ENCODE results near the gene CCNL2. TPM values are rescaled to one million over a fixed set of nuclear protein-coding genes. Genes with fewer than 3 reads are reported as not detected.
"Not testable (repeated sequence)": the region's sequence is repeated elsewhere in the genome, so short reads cannot be mapped to it uniquely, and the experiment has no call there.

Gene CCNL2
- total RNA-seq (2014; rRNA removed; shearing (Covaris generic)) = 29.9 and 35.2 TPM in 2 replicates

DNA sequence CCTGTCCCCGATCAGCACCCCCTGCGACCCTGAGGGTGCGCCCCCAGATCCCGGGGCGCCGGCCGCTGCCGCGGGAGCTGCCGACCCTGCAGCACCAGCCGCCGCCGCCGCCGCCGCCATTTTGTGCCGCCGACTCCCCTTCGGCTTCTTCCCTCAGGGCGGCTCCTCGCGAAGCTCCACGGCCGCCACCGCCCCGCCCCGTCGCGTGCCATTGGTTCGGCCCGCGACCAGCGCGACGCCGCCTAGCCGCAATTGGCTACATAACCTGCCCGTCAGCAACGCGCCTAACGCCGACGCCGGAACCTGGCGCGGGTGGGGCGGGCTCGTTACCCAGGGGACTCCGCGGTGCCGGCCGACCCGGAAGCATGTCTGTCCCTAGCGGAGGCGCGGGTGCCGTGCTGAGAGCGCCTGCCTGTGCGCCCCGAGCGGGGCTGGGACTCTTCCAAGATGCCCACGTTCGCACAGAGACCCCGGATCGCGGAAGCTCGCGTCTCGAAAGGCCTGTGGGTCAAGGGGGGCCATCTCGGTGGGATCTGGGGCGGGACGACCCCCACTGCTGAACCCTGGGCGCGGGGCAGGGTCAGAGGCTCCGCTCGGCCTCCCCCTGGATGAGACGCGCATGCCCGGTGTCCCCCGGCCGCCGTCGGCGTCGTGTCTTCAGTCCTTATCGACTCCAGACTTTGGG, at the start of gene CCNL2:
Gene CCNL2 (minus strand): TSS at position 149 of the 685 bp plus-strand sequence. CDS start 29 bp downstream, at position 120.
- peak; percentile 97 for DNase-seq (ENCODE audit: low read depth)

GRCh38 chr1:1446631-1447030, 47.5 kb upstream of the CCNL2 start:
- not testable (repeated sequence) for DNase-seq (ENCODE audit: low read depth)

- no peak for DNase-seq (ENCODE audit: low read depth)
Observed at GRCh38 chr1:1442069-1442770, 43.1 kb upstream of the CCNL2 start.

DNA sequence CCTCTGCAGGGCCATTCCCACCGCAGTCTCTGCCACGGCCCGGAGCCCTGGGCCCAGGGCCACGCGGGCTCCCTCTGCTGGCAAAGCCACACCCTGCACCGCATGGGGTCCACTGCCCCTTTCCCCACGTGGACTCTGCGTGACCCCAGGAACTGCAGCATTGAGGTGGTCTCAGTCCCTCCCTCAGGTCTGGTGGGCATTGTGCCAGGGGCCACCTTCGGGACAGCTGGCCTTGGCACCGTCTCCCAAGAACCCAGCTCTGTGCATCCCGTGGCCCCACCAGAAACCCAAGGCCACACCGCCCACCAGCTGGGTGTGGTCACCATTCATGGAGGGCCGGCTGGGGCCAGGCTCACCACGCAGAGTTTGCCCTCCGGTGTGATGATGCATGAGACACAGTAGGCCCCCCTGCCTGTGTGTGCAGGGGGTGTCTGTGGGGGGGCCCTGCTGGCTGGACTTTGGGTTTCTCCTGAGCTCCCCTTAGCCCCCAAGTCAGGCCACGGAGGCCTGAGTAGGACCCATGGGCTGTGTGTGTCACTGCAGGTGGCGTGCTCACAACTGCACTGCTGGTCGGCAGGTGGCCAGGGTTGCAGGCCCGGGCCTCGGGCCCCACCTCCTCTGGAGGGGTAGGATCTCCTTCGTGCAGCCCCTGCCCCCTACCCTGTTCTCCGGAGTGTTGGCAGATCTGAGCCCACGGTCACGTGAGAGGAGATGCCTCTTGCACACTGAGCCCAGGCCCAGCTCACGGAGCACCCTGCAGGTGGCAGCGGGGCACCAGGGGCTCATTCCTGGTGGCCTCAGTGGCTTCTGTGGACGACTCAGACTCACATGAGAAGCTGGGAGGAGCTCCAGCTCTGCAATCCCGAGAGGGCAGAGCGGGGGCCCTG, 42.1 kb upstream of the CCNL2 start:
- peak; percentile 37 for DNase-seq (ENCODE audit: low read depth)

GRCh38 chr1:1440262-1441001, 41.3 kb upstream of the CCNL2 start:
- no peak for DNase-seq (ENCODE audit: low read depth)

DNA sequence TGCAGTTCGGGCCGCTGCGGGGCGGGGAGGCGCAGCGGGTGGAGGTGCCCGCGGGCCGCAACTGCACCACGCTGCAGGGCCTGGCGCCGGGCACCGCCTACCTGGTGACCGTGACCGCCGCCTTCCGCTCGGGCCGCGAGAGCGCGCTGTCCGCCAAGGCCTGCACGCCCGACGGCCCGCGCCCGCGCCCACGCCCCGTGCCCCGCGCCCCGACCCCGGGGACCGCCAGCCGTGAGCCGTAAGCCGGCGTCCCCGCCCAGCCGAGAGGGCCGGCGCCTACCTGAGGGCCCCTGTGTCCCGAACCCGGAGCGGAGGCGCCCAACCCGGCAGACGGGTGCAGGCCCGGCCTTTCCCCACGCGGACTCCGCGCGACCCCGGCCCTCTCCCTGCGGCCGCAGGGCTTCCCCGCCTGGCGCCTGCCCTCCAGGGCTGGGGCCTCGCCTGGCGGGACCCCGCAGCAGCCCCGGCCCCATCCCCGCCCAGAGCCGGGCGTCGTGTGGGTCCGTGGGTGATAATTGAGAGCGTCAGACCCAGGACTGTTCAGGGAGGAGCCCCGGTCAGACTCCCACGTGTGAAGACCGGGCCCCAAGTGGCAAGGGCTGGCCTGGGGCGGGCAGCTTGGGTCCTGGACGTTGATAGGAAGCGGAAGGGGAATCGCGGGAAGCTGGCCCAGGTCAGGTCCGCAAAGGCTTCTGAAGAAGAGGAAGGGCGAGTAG, 40.6 kb upstream of the CCNL2 start:
- no peak for DNase-seq (ENCODE audit: low read depth)

DNA sequence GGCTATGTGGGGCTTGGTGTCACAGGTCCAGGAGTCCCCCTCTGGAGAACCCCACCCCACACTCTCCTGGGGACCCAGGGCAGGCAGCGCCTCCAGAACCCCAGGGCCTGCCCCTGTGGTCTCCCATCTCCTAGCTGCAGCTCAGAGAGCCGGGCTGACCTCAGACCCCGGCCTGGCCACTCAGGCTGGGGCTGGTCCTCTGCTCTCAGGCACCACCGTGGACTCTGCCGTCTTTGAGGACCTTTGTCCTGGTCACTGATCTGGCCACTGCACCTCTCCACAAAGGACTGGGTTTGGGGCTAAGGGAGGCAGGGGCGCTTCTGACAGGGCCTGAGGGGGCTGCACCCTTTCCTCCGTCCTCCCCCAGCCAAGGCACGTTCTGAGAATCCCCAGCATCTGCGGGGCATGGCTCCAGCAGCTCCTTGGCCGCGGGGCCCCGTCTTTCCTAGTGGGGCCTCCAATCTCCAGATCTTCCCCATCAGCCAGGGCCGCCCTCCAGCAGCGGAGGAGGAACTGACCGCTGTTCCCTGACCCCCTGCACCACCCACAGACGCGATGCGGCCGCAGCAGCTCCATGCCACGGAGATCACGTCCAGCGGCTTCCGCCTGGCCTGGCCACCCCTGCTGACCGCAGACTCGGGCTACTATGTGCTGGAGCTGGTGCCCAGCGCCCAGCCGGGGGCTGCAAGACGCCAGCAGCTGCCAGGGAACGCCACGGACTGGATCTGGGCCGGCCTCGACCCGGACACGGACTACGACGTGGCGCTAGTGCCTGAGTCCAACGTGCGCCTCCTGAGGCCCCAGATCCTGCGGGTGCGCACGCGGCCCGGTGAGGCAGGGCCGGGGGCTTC, 39.6 kb upstream of the CCNL2 start:
- DNase-seq (ENCODE audit: low read depth) = no peak

DNA sequence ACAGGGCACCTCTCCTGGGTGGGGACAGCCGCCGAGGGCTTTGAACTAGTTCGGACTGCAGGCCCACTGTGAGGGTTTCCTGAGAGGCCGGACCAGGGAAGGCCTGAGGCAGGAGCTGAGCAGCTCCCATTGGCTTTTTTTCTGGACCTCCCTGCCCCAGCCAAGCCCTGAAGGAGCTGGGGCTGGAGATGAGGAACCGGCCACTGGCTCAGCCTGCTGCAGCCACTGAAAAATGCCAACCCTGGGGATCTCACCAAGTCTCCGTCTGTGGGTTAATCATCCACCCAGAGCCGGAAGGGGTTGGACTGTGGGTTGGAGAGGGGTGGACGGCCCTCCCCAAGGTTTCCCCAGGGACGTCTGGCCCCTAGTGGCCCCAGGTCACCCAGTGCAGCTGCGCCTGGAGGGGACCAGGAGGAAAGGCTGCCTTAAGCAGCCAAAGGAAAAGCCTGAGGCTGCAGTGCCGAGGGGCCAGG, 38.8 kb upstream of the CCNL2 start:
- DNase-seq (ENCODE audit: low read depth) = peak; percentile 57

DNA sequence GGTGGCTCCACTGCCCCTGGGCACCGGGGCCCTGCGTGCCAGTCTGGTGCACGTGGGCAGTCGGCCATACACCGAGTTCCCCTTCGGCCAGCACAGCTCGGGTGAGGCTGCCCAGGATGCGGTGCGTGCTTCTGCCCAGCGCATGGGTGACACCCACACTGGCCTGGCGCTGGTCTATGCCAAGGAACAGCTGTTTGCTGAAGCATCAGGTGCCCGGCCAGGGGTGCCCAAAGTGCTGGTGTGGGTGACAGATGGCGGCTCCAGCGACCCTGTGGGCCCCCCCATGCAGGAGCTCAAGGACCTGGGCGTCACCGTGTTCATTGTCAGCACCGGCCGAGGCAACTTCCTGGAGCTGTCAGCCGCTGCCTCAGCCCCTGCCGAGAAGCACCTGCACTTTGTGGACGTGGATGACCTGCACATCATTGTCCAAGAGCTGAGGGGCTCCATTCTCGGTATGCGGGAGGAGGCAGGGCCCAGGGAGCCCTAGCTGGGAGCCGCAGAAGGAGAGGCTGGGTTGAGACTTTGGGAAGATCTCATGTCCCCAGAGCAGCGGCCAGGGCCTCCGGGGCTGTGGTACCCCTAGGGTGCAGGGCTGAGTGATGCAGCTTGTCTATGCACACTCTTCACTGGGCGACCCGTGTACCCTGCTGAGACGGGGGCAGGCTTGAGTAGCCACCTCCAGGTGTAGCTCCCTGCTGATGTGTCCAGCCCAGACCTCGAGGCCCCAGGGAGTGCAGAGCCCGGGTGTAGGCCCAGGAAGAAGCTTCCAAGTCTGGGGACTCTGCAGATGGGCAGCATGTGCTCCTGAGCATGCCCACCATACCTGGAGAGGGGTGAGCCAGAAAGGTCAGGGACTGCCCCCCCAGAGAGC, 38.1 kb upstream of the CCNL2 start:
- DNase-seq (ENCODE audit: low read depth) = no peak

DNA sequence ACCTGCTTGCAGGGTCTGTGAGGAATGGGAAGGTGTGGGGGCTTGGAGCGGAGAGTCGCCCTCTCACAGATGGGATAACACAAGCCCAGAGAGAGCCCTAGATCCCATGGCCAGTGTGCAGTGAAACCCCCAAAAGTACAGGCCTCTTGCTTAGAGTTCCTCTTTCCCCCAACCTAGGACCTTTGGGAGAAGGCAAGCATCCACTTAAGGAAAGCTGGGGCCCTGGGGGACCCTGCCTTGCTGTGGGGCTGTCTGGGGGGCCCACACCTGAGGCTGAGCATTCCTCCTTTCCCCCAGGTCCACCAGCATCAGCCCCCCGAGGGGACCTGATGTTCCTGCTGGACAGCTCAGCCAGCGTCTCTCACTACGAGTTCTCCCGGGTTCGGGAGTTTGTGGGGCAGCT, 37.5 kb upstream of the CCNL2 start:
- no peak for DNase-seq (ENCODE audit: low read depth)

- no peak for DNase-seq (ENCODE audit: low read depth)
Observed at GRCh38 chr1:1435911-1436629, 36.9 kb upstream of the CCNL2 start.

GRCh38 chr1:1435106-1435903, 36.2 kb upstream of the CCNL2 start, which contains the start of gene VWA1:
Gene VWA1, plus strand, starts transcription at chr1:1435690. Its CDS starts 59 bp downstream, at chr1:1435749.
- DNase-seq (ENCODE audit: low read depth) = no peak

DNA sequence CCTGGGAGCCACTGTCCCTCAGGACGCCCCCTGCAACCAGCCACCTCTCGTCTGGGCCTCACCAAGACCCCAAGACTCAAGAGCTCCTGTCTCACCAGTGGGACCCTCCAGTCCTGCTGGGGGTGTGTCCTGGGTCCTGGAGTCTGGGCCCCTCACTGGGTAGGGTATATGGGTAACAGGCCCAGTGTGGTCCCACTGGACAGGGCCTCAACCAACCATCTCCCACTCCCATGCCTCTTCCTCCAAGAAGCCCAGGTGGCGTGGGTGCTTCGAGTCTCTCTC, 35.6 kb upstream of the CCNL2 start:
- no peak for DNase-seq (ENCODE audit: low read depth)

DNA sequence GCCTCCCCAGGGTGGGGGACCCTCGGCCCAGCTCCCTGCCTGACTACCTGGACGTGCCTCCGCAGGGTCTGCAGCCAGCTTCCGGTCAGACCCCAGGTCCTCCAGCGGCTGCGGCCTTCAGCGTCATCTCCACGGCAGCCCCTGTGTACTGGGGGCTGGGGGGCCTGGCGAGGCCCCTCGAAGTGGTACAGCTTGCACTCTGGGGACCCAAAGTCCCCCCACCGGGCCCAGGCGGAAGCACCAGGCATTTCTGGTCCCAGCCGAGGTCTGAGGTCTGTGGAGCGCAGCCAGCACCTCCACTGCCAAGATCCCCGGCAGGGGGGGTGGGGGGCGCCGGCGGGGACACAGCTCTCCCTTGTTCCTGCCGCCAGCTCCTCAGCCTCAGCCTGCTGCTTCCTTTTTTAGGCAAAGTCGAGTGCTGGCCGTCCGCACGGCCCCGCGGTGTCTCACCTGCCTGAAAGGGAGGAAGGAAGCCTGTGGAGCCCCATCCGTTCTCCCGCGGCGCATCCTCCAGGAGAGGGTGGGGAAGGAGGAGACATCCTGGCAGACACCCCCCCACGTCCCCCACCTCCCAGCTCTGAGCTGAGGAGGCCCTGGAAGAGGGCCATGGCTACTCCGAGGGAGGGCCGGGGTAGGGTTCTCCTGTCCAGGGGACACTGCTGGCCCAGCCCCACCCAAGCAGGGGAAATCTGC, 35.1 kb upstream of the CCNL2 start:
- no peak for DNase-seq (ENCODE audit: low read depth)

DNA sequence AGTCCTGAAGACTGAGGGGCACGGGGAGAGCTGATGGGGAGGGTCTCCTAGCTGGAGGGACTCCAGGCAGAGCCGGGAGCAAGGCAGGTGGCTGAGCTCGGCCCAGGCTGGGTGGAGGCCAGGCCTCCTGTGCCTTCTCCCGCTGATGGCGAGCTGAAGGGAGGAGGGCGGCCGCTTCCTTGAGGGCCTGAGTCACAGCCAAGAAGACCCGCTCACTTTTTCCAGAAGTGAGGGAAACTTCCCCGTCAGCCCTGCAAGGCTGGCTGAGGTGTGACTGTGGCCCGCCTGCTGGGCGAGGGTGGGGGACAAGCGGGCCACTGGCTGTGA, 34.6 kb upstream of the CCNL2 start:
- DNase-seq (ENCODE audit: low read depth) = peak; percentile 61

- no peak for DNase-seq (ENCODE audit: low read depth)
Observed at GRCh38 chr1:1432951-1433803, 34.0 kb upstream of the CCNL2 start.

Data from M059J (cell line).